HG03439 (cell line): ENCODE measurements around the gene CCDC190.
"Not testable (repeated sequence)": the region's sequence is repeated elsewhere in the genome, so short reads cannot be mapped to it uniquely, and the experiment has no call there.

ENCODE experiments used
- ATAC-seq: cut with Tn5 transposase; IDR thresholded peaks from one replicate; pipeline ENCODE4 v1.9.1; 2021; ENCODE audit warnings: mild to moderate bottlenecking, moderate library complexity; ENCODE audit not compliant: unreplicated experiment

The CCDC190 gene

DNA sequence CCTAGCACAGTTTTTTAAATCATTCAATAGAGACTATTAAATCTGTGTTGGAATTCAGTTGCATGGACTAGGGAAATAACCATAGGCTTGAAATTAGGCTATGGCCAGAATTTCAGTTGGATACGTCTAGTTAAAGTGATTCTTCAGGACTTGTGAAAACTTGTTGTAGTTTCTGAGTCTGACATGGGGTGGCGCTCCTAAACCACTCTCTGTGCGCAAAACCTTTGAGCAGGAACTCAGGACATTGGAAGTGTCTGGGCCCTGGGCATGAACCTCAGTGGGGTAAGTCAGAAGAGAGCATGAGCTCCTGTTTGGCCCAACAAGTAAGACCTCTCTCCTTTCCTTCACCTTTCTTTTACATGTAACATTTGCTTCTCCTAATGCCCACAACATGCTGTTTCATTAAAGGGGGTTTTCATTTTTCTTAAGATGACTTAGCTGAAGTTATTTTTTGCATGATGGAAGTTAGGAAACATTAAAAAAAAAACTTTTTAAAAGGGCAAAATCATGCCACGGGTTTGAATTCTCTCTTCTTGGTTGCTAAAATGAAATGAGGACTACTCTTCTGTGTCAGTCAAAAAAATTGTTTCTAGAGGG is 17.1 kb upstream of the CCDC190 start:
- ATAC-seq: no peak

DNA sequence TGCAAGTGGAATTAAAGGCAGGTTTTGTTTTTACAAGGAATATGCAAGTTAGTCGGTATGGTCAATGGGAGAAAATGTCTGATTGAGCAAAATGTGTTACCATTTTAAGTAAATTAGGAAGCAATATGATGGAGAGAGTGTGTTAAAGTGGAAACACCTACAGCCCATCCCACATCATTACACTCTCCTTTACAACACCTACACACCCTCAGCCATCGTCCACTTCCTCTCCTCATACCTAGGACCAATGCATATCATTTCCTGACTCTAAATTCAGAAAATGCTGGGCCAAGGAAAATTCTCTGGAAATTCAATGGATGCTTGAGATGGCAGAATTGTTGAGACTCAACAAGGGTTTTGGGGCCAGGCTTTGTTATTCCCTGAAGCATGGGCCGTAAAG is 16.4 kb upstream of the CCDC190 start:
- no peak for ATAC-seq

DNA sequence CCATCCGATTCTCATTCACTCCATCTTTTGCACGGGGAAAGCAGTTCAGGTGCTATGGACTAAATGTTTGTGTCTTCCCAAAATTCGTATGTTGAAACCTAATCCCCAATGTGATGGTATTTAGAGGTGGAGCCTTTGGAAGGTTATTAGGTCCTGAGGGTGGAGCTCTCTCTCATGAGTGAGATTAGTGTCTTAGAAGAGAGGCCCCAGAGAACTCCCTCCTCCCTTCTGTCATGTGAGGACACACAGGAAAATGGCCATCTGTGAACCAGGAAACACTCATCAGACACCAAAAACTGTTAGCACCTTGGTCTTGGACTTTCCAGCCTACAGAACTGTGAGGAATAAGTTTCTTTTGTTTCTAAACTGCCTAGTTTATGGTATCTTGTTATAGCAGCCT is 15.8 kb upstream of the CCDC190 start:
- no peak for ATAC-seq

DNA sequence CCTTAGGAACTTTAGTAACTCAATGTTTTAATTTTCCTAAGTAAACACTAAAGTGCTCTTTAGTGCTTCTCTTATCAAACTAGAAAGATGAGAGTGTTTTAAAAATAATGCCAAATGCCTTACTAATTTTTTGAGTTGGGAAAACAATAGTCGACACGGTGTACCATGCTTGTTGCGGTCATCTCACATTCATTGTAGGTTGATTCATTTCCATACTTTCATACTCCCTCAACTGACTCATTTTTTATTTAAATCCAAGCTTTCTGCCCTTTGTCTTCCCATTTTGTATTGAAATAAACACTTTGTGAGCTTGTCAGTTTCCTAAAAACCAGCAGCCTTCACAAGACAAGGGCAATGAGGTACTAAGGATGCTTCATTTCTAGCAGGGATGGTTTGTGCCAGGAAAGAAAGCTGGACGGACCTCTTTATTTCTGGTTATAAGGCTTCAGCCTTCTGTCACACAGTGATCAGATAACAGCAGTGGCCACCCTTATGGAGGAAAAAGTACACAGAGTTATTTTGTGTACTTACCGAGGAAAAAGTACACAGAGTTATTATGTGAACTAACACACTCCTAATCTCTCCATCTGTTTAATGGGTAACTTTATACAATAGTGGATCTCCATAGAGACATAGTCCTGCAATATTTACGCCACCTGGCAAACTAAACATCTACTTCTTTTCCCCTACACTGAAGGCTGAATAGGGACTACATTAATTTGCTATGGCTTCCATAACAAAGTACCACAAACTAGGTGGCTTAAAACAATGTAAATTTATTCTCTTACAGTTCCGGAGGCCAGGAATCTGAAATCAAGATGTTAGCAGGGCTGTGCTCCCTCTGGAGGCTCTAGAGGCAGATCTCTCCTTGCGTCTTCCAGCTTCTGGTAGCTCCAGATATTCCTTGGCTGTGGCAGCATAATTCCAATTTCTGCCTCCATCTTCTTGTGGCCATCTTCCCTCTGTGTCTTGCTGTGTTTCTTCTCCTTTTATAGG is 13.0 kb upstream of the CCDC190 start:
- no peak for ATAC-seq

DNA sequence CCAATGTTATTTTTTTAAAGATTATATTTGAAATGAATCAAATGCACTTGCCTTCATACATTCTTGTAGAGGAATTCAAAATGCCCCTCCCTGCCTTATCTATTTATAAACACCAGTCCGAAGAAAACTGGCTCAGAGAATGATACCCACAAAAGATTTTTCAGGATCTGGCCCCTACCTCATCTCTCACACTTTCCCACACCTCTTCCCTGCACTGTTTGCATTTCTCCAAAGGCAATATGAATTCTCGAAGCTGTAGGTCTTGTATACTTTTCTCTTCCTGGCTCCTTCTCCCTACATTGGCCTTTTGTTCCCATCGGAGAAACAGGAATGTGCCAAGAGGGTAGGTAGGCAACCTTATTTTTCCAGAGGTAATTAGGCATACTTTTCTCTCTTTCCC is 12.0 kb upstream of the CCDC190 start:
- no peak for ATAC-seq

DNA sequence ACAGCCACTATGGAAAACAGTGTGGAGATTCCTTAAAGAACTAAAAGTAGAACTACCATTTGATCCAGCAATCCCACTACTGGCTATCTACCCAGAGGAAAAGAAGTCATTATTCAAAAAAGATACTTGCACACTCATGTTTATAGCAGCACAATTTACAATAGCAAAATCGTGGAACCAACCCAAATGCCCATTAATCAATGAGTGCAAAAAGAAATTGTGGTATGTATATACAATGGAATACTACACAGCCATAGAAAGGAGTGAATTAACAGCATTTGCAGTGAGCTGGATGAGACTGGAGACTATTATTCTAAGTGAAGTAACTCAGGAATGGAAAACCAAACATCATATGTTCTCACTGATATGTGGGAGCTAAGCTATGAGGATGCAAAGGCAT is 10.4 kb upstream of the CCDC190 start:
- not testable (repeated sequence) for ATAC-seq

DNA sequence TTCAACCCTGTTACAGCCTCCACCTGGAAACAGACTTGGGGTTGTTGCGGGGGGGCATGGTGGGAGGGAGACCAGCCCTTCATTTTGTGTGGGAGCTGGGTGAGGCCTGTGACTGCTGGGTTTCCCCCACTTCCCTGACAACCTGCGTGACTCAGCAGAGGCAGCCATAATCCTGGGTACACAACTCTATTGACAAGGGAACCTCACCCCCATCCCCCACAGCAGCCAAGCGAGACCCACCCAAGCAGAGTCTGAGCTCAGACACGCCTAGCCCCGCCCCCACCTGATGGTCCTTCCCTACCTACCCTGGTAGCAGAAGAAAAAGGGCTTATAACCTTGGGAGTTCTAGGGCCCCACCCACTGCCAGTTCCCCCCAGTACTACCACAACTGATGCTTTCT is 8.0 kb upstream of the CCDC190 start:
- ATAC-seq: no peak

DNA sequence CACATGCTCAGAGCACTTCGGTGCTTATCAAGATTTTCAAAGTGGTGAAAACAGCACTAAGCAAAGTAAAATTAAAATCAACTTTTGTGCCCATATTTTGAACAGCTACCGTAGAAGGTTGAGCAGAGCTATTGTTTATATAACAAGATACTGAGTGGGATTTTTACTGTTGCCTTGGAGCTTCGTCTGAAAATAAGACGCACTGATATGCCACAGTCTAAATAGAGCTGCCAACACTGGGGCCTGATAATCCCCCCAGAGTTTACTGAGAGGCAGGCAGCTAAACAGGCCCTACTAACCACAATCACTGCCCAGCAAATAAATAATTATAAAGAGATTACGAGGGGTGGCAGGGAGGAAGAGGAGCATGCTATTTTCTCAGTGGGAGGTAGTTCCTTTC is 650 bp upstream of the CCDC190 start:
- ATAC-seq: no peak

DNA sequence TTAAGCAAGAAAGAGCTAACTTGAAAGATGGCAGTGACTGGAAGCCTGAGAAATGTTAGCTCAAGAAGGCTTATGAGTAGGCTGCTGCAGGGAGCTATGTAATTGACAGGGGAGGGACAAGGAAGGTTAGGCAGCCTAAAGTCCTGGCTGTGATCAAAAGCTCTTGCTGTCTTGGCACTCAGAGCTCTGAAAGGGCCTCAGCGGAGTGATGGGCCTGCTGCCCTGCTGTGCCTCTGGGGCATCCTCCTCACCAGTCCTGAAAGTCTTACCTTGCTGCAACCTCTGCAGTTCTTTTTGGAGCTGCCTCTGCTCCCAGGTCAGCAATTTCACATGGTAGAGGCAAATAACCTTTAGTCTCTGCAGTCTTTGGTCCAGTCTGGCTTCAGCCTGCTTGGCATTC is 1.8 kb downstream of the CCDC190 start:
- ATAC-seq: no peak

DNA sequence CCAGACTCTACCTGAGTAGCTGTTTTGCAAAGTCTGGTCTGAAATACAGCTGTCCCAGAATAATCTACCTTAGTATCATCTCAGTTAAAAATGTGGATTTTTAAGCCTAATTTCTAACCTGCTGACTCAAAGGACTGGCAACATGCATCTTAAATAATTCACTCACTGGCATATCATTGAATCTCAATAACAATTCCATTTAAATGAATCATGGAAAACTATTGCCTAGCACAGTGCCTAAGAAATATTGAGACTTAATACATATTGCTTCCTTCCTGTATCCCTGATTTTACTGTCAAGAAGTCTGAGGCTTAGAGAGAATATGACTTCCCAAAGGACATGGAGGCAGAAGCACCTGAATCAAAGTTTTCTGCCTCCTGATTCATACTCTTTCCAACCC is 3.1 kb downstream of the CCDC190 start:
- ATAC-seq: no peak

DNA sequence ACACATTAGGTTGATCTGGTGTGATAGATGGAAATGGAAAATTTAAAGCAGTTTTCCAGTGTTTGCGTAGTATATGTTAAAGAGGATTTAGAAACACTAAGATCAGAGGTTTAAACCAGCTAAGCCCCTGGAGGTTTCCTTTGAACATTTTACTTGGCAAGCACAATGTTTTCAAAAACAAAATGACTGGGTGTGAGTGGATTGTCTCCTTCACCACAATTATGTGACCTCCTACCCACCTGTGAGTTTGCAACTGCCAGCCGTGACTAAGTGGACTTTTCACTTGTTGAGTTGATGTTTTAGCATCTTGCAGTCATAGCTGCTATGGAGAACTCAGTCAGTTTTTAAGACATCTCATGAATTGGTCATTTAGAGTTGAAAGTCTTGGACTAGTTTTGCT is 4.7 kb downstream of the CCDC190 start:
- ATAC-seq: no peak

DNA sequence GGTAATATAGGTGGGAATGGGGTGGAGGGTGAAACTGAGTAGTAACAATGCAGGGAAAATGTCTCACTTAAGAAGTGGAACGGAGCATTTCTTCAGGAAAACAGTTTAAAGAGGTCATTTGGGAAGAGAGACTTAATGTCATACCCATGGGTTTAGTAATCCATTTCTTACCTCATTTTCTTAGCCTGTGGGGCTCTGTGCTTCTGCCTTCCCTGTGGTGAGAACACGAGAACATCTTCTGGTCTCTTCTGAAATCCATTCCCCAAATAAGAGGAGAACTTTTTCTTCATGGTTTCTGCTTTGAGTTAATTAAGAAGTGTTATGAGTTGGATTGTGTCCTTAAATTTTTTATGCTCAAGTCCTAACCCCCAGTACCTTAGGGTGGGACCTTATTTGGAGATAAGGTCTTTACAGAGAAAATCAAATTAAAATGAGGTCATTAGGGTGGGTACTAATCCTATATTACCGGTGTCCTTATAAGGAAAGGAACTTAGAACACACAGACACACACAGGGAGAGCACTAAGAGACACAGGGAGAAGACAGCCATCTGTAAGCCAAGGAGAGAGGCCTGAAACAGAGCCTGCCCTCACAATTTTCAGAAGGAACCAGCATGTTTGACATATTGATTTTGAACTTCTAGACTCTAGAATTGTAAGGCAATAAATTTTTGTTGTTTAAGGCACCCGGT is 5.4 kb downstream of the CCDC190 start:
- no peak for ATAC-seq

DNA sequence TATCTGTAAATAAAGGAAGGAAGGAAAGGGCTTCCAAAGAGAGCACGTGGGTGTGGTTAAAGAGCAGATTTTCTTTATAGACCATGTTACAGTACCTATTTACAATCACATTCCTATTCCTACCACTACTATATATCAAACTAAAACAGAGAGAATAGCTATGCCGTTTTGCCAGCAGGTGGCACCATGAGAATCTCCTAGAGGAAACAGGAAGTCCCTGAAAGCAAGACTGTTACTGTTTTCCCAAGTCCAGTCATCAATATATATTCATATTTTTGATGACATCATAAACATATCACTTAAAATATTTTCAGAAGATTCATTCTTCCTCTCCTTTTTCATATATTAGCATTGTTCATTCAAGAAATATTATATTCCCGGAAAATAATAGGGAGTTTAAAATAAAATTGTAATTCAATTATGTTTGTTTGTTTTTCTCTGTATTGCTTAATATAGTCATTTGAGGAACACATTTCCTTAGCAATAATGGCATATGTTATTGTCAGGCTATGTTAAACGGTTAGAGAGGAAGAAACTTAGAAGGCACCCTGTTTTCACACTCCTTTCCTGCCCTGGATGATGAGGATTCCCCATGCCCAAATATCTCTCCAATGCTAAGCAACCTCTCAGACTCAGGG is 6.6 kb downstream of the CCDC190 start:
- peak; percentile 89 for ATAC-seq

DNA sequence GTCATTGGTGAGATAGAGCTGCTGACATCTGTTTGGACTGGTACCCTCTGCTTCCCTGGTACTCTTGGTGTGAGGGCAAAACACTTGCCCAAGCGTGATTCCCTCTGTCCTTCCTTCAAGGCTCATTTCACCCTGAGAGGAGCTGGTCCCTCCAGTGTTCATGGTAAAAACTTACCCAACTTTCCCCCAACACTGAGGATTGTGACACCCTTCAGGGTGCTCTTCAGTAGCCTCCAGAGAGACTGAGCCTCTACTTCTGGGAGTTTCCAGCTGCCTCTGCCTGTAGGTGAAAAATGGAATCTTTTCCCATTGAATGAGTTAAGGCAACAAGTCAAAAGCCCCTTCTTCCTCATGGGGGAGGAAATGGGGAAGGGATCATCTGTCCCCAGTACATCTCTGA is 9.6 kb downstream of the CCDC190 start:
- no peak for ATAC-seq

DNA sequence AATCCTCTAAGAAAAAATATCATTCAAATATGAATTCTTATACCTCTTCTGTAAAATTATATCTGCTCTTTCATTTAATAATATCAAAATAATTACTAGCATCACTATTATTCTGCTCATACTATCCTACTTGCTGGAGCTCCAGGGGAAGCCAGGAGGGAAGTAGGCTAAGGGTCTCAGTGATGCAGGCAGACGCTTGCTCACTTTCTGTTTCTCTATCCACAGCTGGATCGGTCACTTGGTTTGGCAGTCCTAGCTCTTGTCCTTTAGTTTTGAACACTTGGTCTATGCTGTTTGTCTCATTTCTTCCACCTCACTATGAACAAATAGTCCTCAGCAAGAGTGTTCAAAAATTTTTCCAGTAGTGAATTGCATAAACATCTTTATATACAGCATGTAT is 11.3 kb downstream of the CCDC190 start:
- ATAC-seq: no peak

DNA sequence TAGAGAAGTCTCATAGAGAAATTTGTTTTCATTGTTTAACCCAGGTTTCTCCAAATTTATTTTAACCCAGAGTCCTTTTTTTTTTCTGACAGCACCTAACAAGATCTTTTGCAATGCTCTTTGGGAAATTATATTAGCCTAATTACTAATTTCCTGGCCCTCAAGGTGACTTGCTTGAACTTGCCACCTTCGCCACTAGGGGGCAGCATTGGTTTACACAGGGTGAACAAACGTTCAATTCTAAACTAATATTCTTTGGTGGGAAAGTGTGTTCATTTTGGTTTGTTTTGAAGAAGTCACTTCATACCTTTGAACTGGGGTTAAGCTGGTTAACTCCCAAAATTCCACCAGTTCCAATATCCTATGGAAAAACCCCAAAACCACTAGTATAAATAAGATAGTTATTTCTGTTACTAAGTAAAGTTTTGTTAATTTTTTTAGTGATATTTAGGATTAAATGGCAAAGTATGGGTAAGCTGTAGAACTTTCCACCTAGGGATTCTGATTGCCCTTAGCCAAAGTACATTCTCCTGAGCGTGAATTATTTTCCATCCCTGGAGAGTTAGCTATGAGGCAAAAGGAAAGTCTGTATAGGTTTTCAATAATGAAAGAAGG is 13.0 kb downstream of the CCDC190 start:
- ATAC-seq: no peak

DNA sequence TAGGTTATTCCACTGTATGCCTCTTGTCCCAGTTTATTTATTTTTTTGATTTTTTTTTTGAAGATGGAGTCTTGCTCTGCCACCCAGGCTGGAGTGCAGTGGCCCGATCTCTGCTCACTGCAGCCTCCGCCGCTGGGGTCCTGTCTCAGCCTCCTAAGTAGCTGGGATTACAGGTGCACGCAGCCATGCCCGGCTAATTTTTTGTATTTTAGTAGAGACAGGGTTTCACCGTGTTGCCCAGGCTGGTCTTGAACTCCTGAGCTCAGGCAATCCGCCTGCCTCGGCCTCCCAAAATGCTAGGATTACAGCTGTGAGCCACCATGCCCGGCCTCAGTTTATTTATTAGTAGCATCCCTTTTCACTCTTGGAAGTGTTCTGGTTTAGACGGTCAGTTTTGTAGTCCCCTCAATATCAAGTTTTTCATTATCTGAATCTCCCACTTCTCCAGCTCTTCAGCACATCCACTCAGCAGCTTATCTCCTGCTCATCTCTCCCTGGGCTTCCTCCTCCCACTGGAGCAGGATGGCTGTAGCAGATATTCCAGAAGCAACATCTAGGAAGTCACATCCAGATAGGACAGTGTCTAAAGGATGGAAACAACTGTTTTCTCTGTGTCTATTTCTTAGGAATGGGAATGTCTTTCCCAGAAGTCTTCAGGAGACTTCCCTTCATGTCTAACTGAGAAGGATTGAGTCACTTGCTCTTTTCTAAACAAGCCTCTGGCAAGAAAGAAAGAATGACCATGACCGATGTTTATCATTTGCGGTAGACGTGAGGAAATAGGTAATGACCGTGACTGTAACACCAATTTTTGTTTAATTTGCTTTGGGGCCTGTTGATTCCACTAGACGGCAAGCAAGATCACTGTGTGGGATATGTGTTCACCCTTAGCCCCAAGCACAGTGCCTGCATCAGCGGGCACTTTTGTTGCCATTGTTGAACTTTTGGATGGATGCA is 14.4 kb downstream of the CCDC190 start:
- ATAC-seq: no peak

DNA sequence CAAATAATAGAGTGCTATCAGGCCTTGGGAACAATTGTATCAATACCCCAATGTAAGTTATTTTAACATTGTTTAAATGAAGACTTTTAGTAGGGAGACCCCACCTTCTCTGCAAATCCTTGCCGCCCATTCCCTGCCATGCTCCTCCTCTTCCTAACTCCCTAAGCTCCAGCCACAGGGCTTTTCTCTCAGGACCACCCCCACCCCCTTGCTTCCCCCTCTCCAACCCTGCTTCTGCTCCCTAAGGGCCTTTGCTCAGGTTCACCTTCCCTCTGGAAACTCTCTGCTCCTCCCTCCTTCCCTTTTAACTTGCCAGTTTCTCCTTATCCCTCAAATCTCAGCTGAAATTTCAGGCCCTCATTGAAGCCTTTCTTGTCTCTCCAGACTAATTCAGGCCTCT is 16.8 kb downstream of the CCDC190 start:
- ATAC-seq: no peak

DNA sequence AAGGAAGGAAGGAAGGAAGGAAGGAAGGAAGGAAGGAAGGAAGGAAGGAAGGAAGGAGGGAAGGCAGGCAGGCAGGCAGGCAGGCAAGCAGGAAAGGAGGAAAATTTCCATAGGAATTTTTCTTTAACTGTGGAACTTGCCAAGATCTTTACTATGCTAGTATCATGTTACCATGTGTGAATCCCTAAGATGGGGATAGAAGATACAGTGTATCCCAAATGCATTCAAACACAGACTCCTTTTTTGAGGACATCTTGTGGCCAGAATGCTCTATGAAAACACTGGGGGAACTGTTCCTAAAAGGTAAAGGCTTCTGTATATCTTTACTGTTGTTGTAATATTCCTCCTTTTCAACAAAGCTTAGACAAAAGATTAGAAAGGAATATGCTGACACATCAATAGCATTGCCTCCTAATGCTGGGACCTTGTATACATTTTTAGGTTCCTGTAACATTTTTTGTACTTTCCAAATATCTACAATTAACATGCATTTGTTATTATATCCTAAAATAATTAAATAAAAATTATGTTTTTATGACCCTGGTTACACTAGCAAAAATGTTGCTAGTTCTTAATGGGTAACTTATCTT is 20.6 kb downstream of the CCDC190 start:
- ATAC-seq: no peak
